Ovary (tissue), 9 donors: ENCODE data around the gene TMEM272. TPM values are rescaled to one million over a fixed set of nuclear protein-coding genes. Genes with fewer than 3 reads are reported as not detected.

Experiments used
- DNase-seq, 5 donors: peaks; one replicate each; pipeline ENCODE4 v3.0.0-alpha.2; 2019 to 2020
- H3K27ac ChIP-seq, 2 donors: fragments of 200-600 bp; one replicate each; pipeline versions ENCODE4 v1.5.1 to v1.8.0; 2019 to 2022
- H3K27me3 ChIP-seq: fragments of 200-600 bp; one replicate; pipeline ENCODE4 v1.8.0; 2022
- H3K36me3 ChIP-seq: fragments of 200-600 bp; sonication (generic); one replicate; pipeline ENCODE4 v1.5.1; 2019
- H3K4me1 ChIP-seq: one replicate; pipeline ENCODE4 v1.8.1; 2013; ENCODE audit warnings: mild to moderate bottlenecking, moderate library complexity; ENCODE audit not compliant: insufficient read depth
- H3K4me3 ChIP-seq: fragments of 200-600 bp; sonication (generic); one replicate; pipeline ENCODE4 v1.5.1; 2017
- H3K9me3 ChIP-seq, 2 donors: fragments of 200-600 bp in 1 of 2; sonication (generic) in 1 of 2; one replicate each; pipeline versions ENCODE4 v1.5.1 to v1.8.1; 2013 to 2019; ENCODE audit warnings: mild to moderate bottlenecking in 1 of 2, moderate library complexity in 1 of 2
- EP300 ChIP-seq: sonication (generic); formaldehyde crosslinking; IDR thresholded peaks from one replicate; pipeline ENCODE4 v1.6.1; 2017; ENCODE audit warnings: antibody characterized with exemption
- POLR2A ChIP-seq: fragments of 450-650 bp; IDR thresholded peaks from one replicate; pipeline ENCODE4 v1.6.1; 2017; ENCODE audit warnings: antibody characterized with exemption, mild to moderate bottlenecking, moderate library complexity
- WGBS, 3 donors: extraction: QIAGEN DNeasy Blood & Tissue Kit in 1 of 3; methylation state at CpG; one replicate each; pipeline versions ENCODE4 v1.1.5 to v1.1.7; 2013 to 2017; 5-methylcytosine and 5-hydroxymethylcytosine counted together
- intact Hi-C, 4 donors: fragments of 100-400 bp; cut with DNase I; formaldehyde crosslinking; loops; one replicate each; pipeline versions ENCODE4 v1.11.0 to v1.15.1; 2022 to 2023
- polyA plus RNA-seq, 2 donors: library from polyadenylated mRNA; stranded (reverse); fragments of 200-250 nt in 1 of 2; fragments of 350-450 nt in 1 of 2; fragmentation: Illumina TruSeq in 1 of 2; extraction: RNeasy Lipid Tissue Mini Kit (QIAGEN cat#74804) in 1 of 2; gene quantifications; one replicate each; pipeline ENCODE4 v1.2.3, GENCODE V29; 2013 to 2014
- total RNA-seq, 7 donors: library from RNA; depleted of rRNA in 2 of 7; stranded (reverse); fragments of >200 nt in 2 of 7; fragmentation: NEBNext Ultra II Directional in 3 of 7; extraction: Animal tissue kit (Norgen Biotek cat#: 25700) in 3 of 7; gene quantifications; one replicate each; pipeline versions ENCODE4 v1.1.0 to v1.2.4, GENCODE V29; 2016 to 2023
- TF ChIP-seq, protein P1 (sequence below), 3 donors: fragments of 450-650 bp in 2 of 3; fragments of 200-600 bp in 1 of 3; IDR thresholded peaks; one replicate each; pipeline versions ENCODE4 v1.5.1 to v1.8.0; 2016 to 2022; ENCODE audit warnings: antibody characterized with exemption in 3 of 3, mild to moderate bottlenecking in 1 of 3
- donor health status: DM: no; HTN: no; CAD: no; lungs with moderate emphysema.
- donor health status: DM: no; HTN: no; CAD: no.
- donor health status: Bipolar disorder and iron deficiency.
- donor health status: DM: yes; HTN: yes; CAD: no.
- donor health status: DM: no; HTN: no; CAD: no.
- donor health status: DM: yes; HTN: yes; CAD: no.

Gene TMEM272
- total and polyA plus RNA-seq, 9 donors = 0.05 to 0.28 (median 0.11) TPM; not detected in 2

DNA sequence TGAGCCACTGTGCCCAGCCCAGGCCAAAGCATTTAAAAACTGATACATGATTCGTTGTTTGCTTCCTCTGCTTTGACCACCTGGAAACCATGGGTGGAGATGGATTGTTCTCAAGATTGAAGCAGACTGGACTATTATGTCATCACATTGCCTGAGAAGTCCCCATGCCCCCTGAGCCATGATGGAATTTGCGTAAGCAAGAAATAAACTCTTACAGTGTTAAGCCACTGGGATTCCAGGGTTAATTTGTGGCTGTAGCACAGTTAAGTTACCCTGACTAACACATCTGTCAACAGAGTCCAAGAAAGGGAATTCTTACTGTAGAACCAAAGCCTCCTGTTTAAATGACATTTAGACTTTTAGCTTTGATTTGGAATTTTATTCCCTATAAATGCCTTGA lies 21.6 kb downstream of the TMEM272 start:
- H3K9me3 ChIP-seq = no peaks in the 10 kb centered on the region
- TF ChIP-seq, protein P1, sequence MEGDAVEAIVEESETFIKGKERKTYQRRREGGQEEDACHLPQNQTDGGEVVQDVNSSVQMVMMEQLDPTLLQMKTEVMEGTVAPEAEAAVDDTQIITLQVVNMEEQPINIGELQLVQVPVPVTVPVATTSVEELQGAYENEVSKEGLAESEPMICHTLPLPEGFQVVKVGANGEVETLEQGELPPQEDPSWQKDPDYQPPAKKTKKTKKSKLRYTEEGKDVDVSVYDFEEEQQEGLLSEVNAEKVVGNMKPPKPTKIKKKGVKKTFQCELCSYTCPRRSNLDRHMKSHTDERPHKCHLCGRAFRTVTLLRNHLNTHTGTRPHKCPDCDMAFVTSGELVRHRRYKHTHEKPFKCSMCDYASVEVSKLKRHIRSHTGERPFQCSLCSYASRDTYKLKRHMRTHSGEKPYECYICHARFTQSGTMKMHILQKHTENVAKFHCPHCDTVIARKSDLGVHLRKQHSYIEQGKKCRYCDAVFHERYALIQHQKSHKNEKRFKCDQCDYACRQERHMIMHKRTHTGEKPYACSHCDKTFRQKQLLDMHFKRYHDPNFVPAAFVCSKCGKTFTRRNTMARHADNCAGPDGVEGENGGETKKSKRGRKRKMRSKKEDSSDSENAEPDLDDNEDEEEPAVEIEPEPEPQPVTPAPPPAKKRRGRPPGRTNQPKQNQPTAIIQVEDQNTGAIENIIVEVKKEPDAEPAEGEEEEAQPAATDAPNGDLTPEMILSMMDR (IDR thresholded peaks at IDR 0.05) = no peak
- TF ChIP-seq POLR2A (no peak), EP300 (no peak)
- H3K27me3 ChIP-seq = no peaks in the 10 kb centered on the region
- no peak overlapping the region for H3K4me3 ChIP-seq
- no peak for DNase-seq
- H3K4me1 ChIP-seq = peaks cover 5% of the 10 kb centered on the region
- no peak overlapping the region for H3K27ac ChIP-seq
- H3K36me3 ChIP-seq = no peaks in the 10 kb centered on the region
- WGBS, 3 donors = 91 to 96% (median 92%) methylated on average over 2 of the region's 2 CpGs
- intact Hi-C loops = no loop called here

GRCh38 chr13:51822106-51822815 lies 22.7 kb downstream of the TMEM272 start:
- Histone ChIP-seq H3K27me3 (no peaks in the 10 kb centered on the region), H3K4me1 (peaks cover 5% of the 10 kb centered on the region), H3K36me3 (no peaks in the 10 kb centered on the region), H3K27ac (no peak overlapping the region), H3K9me3 (no peaks in the 10 kb centered on the region), H3K4me3 (no peak overlapping the region)
- DNase-seq = no peak
- intact Hi-C loops = no loop called here
- TF ChIP-seq, protein P1 (IDR thresholded peaks at IDR 0.05) = no peak
- TF ChIP-seq EP300 (no peak), POLR2A (no peak)
- 87 to 91% (median 88%) methylated on average over 13 of the region's 13 CpGs for WGBS, 3 donors

GRCh38 chr13:51821606-51822005 lies 23.4 kb downstream of the TMEM272 start:
- intact Hi-C loops = no loop called here
- H3K9me3 ChIP-seq = no peaks in the 10 kb centered on the region
- no peak overlapping the region for H3K4me3 ChIP-seq
- WGBS, 3 donors = 65 to 72% (median 71%) methylated on average over 2 of the region's 2 CpGs
- no peak overlapping the region for H3K27ac ChIP-seq
- DNase-seq = no peak
- no peaks in the 10 kb centered on the region for H3K27me3 ChIP-seq
- H3K36me3 ChIP-seq = no peaks in the 10 kb centered on the region
- H3K4me1 ChIP-seq = peaks cover 3% of the 10 kb centered on the region
- TF ChIP-seq, protein P1 (IDR thresholded peaks at IDR 0.05) = no peak
- TF ChIP-seq POLR2A (no peak), EP300 (no peak)

DNA sequence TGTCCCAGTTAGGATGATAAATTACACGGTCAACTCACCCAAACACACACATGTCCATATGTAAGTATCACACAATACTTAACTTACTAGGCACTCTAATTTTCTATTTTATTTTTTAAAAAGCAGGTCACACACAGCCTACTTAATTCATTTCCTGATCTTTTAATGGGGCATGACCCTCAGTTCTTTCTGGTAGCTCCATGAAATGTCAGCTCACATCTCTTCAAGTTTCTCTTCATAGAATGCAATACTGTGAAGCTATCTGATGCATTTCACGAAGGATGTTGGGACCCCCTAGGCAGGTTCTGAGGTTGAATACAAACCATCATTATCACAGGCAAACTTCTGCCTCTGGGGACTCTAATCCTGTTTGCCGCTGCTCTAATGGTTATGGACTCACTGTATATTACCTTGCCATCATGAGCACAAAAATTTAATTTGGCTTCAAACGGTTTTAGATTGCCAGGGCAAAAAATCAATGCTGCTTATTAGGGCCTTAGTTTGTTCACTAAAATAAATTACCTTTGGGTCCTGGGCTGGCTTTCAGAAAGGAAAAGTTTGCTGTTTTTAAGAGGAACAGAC lies 24.9 kb downstream of the TMEM272 start:
- 85 to 88% (median 87%) methylated on average over 4 of the region's 4 CpGs for WGBS, 3 donors
- H3K9me3 ChIP-seq = no peaks in the 10 kb centered on the region
- no peaks in the 10 kb centered on the region for H3K4me1 ChIP-seq
- intact Hi-C loops = no loop called here
- H3K27me3 ChIP-seq = no peaks in the 10 kb centered on the region
- no peak overlapping the region for H3K4me3 ChIP-seq
- DNase-seq = no peak
- H3K27ac ChIP-seq = no peak overlapping the region
- H3K36me3 ChIP-seq = no peaks in the 10 kb centered on the region
- TF ChIP-seq EP300 = no peak
- TF ChIP-seq, protein P1 (IDR thresholded peaks at IDR 0.05) = no peak
- no peak for TF ChIP-seq POLR2A
